ENCODE results near the gene CNNM2. TPM values are rescaled to one million over a fixed set of nuclear protein-coding genes. Genes with fewer than 3 reads are reported as not detected.

The CNNM2 gene
- total RNA-seq (2014; rRNA removed; shearing (Covaris generic)) = 6.5 and 7.6 TPM in 2 replicates
- polyA plus RNA-seq (2015; cell fraction: cytosol; rRNA removed) = 13.0 and 13.6 TPM in 2 replicates
- polyA plus RNA-seq (2015; cell fraction: nucleus; rRNA removed) = 3.3 and 6.1 TPM in 2 replicates

DNA sequence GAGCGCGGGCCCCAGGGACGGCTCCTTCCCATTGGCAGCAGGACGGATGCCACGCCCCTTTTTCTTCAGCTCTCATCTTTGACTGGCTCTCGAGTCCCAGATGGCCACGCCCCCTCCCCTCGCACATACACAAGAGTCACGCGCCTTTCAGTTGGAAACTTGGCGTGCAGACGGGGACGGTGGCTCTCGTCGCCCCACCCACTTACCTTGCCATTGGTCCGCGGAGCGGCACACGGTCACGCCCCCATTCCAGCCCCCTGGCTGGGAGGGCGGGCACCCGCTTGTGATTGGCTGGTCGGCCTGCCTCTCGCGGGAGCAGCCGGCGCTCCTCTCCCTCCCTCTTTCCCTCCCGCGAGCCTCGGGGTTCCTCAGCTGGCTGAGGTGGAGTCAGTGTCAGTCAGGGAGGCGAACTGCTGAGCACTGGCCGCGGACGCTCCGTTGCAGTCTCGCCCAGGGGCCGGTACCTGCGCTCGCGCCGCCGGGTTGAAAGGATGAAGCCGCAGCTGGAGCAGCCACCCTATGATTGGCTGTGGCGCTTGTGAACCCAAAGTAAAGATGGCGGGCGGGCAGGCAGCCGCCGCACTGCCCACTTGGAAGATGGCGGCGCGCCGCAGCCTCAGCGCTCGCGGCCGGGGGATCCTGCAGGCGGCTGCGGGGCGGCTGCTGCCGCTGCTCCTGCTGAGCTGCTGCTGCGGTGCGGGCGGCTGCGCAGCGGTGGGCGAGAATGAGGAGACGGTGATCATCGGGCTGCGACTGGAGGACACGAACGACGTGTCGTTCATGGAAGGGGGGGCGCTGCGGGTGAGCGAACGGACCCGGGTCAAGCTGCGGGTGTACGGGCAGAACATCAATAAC lies at the start of gene CNNM2:
Gene CNNM2, plus strand, starts transcription at position 333 of the 855 bp plus-strand sequence. Its CDS starts 187 bp downstream, at position 520.
- DNase-seq (ENCODE audit: low read depth, low spot score) = peak; percentile 99
- in situ Hi-C loops (cut with HindIII; ENCODE audit: low pct_unique_long_range_greater_than_20kb, low sequenced_read_pairs) = no loop called here

DNA sequence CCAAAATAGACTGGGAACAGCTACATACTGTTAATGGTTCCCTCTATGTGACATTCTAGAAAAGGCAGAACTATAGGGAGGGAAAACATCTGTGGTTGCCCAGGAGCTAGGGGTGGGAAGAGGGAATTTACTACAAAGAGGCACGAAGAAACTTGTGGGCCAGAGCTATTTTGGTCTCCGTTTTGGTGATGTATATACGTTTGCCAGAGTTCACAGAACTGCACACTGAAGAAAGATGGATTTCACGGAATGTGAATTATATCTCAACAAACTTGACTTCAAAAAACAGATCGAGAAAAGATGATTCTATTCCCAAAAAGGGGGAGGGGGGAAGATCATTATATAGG lies 49.2 kb upstream of the CNNM2 start:
- no peak for DNase-seq (ENCODE audit: low read depth, low spot score)
- in situ Hi-C loops (cut with HindIII; ENCODE audit: low pct_unique_long_range_greater_than_20kb, low sequenced_read_pairs) = no loop called here

DNA sequence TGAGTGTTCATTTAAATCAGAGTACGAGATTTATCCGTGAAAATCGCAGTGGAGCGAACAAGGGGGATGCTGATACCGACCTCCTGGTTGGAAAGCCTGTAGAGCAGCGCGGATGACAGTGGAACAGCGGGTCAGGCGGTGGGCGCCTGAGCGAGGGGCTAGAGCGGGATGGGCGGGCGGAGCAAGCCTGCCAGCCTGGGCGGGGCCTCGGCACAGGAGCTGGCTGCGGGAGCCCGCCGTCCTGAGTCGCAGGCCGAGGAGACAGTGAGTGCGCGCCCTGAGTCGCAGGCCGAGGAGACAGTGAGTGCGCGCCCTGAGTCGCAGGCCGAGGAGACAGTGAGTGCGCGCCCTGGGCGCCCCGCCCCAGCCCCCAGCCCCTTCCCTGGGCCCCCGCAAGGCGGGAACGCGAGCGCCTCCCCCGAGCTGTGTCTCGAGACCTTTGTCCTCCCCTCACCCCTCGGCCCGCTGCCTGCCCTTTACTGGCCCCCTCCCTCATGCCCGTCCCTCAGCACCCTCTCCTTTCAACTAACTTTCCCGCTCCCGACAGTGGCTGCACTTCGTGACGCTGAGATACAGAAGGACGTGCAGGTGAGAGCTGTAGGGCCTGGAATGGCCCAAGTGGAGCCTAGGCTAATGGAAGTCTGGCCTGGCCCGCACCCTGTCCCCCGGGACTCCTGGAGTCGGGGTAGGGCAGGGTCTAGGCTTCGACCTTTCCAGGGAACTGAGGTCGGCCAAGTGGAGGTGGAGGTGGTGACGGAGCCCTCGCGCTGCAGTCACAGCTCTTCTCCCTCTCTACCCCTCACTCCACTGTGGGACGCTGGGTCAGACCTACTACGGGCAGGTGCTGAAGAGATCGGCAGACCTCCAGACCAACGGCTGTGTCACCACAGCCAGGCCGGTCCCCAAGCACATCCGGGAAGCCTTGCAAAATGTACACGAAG lies 48.6 kb upstream of the CNNM2 start, which contains the start of gene AS3MT:
Gene AS3MT, plus strand, starts transcription at position 213 of the 941 bp plus-strand sequence. Its CDS starts 123 bp downstream, at position 336.
- in situ Hi-C loops (cut with HindIII; ENCODE audit: low pct_unique_long_range_greater_than_20kb, low sequenced_read_pairs) = no loop called here
- DNase-seq (ENCODE audit: low read depth, low spot score) = no peak

DNA sequence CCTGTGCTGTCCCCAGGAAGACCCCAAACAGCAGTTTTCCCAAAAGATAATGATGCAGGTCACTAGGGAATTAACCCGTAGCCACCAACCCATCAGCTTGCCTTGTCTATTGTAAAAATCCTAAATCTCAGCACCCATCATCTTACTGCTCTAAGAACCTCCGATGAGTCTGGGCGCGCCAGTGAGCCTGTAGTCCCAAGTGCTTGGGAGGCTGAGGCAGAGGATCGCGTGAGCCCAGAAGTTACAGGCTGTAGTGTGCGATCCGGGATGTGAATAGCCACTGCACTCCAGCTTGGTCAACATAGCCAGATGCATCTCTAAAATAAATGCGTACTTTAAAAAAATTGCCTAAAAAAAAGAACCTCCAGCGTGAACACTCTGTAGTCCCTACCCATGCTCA lies 47.9 kb upstream of the CNNM2 start:
- DNase-seq (ENCODE audit: low read depth, low spot score) = no peak
- in situ Hi-C loops (cut with HindIII; ENCODE audit: low pct_unique_long_range_greater_than_20kb, low sequenced_read_pairs) = no loop called here

DNA sequence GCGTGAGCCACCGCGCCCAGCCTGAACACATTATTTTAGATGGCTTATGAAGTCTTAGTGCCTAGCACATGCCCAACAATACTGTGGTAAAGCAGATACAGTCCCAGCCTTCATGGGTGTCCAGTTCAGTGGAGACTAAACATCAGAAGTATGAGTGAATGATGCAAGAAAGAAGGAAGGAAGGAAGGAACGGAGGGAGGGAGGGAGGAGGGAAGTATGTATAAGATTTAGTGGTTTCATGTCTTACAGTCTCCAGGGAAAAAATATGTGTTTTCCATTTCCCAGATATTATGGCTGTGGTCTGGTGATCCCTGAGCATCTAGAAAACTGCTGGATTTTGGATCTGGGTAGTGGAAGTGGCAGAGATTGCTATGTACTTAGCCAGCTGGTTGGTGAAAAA lies 45.9 kb upstream of the CNNM2 start:
- in situ Hi-C loops (cut with HindIII; ENCODE audit: low pct_unique_long_range_greater_than_20kb, low sequenced_read_pairs) = no loop called here
- DNase-seq (ENCODE audit: low read depth, low spot score) = no peak

DNA sequence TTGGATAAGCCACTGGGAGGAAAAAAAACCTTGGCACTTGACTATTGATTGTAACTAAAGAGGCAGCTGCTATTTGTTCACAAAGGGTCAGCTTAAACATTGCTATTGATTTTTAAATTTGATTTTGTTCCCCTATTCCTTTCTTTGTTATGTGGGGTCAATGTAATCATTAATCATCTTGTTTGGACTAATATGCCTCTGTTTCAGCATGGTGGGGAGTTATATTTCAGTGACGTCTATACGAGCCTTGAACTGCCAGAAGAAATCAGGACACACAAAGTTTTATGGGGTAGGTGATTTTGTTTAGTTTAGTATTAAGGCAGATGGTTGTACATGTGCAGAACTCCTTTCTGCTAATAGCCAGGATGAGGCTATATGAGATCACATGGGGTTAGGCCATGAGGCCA lies 41.3 kb upstream of the CNNM2 start:
- in situ Hi-C loops (cut with HindIII; ENCODE audit: low pct_unique_long_range_greater_than_20kb, low sequenced_read_pairs) = no loop called here
- no peak for DNase-seq (ENCODE audit: low read depth, low spot score)

DNA sequence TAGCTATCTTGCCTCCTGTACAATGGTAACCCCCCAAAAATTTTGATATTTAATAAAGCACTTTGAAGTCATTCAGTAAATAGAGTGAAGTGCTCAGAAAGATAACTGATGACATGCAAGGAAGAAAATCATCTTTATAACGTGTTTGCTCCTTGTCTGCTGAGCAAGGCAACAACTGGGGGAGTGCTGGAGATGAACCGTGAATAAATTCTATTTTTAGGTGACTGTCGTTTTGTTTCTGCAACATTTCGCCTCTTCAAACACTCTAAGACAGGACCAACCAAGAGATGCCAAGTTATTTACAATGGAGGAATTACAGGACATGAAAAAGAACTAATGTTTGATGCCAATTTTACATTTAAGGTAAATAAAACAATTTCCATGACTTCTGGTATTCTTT lies 39.5 kb upstream of the CNNM2 start:
- in situ Hi-C loops (cut with HindIII; ENCODE audit: low pct_unique_long_range_greater_than_20kb, low sequenced_read_pairs) = no loop called here
- DNase-seq (ENCODE audit: low read depth, low spot score) = no peak

DNA sequence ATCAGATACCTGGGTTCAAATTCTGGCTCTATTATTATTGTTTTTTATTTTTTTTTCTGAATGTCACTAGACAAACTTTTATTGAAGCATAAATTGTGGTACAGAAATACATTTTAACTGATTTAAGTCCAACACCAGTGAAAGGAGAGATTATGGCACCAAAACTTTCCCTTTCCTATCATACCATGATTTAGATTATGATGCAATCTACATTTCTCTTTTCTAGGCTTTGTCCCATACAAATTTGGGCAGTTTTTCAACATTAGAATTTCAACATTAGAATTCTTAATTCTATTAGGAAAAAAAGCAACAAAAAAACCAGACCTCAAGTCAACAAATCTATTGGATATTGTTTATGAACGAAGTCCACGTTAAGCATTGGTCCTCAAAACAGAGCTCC lies 37.8 kb upstream of the CNNM2 start:
- in situ Hi-C loops (cut with HindIII; ENCODE audit: low pct_unique_long_range_greater_than_20kb, low sequenced_read_pairs) = no loop called here
- DNase-seq (ENCODE audit: low read depth, low spot score) = no peak

DNA sequence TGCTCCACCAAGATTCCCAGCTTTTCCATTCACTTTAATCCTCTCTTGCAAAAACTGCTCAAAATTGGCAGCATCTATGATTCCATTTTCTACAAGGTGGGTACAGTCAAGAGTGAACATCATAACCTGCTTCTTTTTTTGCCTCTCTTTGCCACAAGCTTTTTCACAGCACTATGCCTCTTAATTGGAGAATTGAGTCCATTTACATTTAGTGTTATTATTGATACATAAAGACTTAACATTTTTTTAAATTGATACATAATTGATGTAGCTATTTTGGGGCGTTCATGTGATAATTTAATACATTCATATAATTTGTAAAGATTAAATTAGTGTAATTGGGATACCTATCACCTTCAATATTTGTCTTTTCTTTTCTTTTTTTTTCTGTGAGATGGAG lies 30.0 kb upstream of the CNNM2 start:
- in situ Hi-C loops (cut with HindIII; ENCODE audit: low pct_unique_long_range_greater_than_20kb, low sequenced_read_pairs) = no loop called here
- DNase-seq (ENCODE audit: low read depth, low spot score) = no peak

DNA sequence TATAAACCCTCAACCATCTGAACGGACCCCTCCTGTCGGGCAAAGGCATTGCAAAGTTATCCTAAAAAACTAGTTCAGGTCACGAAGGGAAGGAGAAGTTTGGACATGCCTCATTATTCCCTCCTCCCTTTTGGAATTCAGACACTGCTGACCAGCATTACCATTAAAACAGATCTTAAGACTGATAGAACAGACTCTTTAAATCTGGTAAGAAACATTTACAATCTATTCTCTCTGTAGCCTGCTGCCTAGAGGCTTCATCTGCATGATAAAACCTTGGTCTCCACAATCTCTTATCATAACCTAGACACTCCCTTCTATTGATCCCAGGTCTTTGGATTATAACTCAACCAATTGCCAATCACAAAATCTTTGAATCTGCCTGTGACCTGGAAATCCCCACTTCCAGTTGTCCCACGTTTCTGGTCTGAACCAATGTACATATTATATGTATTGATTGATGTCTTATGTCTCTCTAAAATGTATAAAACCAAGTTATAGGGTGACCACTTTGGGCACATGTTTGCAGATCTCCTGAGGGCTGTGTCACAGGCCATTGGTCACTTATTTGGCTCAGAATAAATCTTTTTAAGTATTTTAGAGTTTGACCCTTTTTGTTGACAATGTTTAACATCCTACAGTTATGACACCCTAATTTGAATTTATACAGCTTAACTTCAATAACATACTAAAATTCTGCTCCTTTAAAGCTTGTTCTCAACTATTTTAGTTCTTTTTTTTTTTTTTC lies 23.5 kb upstream of the CNNM2 start:
- no peak for DNase-seq (ENCODE audit: low read depth, low spot score)
- in situ Hi-C loops (cut with HindIII; ENCODE audit: low pct_unique_long_range_greater_than_20kb, low sequenced_read_pairs) = no loop called here

DNA sequence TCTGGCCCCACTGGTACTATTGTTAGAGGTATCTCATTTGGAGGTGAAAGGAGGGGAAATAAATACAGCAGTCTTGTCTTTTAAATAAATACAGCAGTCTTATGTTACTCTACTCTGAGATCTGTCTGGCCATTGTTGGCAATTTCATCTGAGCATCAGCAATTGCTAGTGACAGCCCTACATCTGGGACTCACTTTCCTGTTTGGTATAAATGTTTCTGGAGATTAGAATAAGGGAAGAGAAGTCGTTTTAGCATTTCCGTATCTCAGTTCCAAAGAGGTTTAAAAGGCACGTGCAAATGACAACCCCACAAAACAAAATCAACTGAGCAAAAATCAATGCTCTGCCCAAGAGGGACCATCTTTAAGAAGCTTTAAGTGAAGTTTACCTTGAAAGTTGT lies 18.1 kb upstream of the CNNM2 start:
- DNase-seq (ENCODE audit: low read depth, low spot score) = no peak
- in situ Hi-C loops (cut with HindIII; ENCODE audit: low pct_unique_long_range_greater_than_20kb, low sequenced_read_pairs) = no loop called here

DNA sequence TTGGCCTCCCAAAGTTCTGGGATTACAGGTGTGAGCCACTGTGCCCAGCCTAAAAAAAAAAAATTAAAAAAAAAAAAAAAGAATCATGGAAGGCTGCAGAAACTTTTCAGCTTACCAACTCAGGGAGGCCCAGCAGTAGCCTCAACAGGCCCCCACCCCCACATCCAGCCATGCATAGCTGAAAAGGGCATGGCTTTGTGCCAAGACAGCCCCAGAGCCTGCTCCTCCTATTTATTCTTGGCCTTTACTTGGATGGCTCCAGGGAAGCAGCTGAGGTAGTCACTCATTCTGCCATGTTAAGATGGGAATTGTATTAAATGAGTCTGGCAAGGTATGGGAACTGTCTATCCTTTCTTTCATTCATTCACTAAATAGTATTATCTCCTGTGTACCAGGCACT lies 13.7 kb upstream of the CNNM2 start:
- in situ Hi-C loops (cut with HindIII; ENCODE audit: low pct_unique_long_range_greater_than_20kb, low sequenced_read_pairs) = no loop called here

DNA sequence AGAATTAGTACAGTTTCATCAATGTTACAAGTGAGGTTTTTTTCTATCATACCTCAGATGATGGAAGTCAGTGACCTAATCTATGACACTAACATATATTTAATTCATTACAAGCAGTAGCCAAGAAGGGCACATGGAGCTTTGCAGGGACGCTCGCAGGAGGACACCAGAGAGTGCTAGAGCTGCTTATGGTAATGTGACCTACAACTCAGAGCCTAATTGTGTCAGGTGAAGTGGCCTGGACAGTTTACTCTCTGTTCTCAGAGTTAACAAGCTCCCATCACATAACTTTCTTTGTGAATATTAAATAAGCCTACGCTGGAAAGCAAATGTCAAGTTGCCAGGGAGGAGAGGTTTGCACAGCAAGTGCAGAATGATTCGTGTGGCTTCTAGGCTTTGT lies 11.6 kb upstream of the CNNM2 start:
- peak; percentile 62 for DNase-seq (ENCODE audit: low read depth, low spot score)
- in situ Hi-C loops (cut with HindIII; ENCODE audit: low pct_unique_long_range_greater_than_20kb, low sequenced_read_pairs) = no loop called here

More for the DNA sequence above, 13.7 kb upstream of the CNNM2 start:
- DNase-seq (ENCODE audit: low read depth, low spot score) = peak; percentile 11

DNA sequence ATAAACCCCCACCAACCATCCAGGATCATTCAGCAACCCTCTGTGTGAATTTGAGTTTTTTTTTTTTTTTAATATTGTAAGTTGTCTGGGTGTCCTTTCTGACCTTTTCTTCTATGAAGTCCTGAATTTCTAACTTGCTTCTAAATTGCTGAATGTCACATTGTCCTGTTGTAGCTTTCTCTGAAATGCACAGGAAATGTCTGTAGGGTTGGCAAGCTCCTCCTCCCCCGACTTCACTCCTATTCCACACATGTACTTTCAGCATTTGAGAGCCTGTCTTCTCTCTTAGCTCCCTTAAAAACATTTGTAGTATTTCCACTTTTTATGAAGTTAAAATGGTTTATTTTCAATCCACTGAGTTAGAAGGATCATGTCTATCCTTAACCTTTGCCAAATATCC lies 3.3 kb upstream of the CNNM2 start:
- in situ Hi-C loops (cut with HindIII; ENCODE audit: low pct_unique_long_range_greater_than_20kb, low sequenced_read_pairs) = no loop called here
- DNase-seq (ENCODE audit: low read depth, low spot score) = peak; percentile 8

DNA sequence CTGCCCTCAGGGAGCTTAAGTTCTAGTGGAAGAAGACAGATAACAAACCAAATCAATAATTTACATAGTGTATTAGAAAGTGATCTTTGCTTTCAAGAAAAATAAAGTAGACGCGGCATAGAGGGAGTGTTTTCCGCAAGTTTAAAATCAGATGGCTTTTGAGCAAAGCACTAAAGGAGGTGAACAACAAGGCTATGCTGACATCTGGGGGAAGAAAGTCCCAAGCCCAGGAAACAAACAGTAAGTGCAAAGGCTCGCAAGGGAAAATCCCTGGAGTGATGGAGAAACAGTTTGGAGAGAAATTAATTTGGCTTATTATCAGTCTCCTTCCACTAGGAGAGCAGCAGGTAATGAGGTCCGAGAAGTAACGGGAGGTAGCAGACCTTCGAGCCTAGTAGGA lies 1.9 kb upstream of the CNNM2 start:
- in situ Hi-C loops (cut with HindIII; ENCODE audit: low pct_unique_long_range_greater_than_20kb, low sequenced_read_pairs) = no loop called here
- no peak for DNase-seq (ENCODE audit: low read depth, low spot score)

DNA sequence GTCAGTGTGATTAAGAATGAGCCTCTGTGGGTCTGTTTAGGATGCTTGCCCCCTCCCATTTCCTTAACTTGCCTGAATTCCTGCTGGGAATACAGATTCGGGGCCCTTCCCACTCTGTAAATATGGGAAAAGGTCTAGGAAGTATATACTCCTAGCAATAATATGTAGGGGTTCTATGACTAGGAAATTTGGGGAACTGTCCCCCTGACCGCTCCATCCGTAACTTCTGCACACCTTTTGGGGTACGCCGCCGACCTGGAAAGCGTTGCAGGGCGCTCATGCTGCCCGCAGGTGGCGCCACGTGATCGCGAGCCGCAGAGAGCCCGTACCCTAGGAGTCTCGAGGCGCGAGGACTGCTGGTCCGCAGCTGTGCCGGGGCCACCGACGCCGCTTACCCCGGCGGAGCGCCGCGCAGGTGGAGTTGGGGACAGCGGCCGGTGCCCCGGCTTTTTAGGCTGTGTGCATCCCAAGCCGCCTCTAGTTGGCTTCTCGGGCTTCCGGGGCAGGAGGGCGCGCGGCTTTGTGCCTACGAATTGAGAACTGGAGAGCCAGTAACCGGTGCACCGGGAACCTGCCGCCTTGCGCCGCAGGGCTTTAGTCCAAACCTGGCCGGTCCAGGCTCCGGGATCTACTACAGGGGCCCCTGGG lies 656 bp upstream of the CNNM2 start:
- DNase-seq (ENCODE audit: low read depth, low spot score) = peak; percentile 53
- in situ Hi-C loops (cut with HindIII; ENCODE audit: low pct_unique_long_range_greater_than_20kb, low sequenced_read_pairs) = no loop called here

DNA sequence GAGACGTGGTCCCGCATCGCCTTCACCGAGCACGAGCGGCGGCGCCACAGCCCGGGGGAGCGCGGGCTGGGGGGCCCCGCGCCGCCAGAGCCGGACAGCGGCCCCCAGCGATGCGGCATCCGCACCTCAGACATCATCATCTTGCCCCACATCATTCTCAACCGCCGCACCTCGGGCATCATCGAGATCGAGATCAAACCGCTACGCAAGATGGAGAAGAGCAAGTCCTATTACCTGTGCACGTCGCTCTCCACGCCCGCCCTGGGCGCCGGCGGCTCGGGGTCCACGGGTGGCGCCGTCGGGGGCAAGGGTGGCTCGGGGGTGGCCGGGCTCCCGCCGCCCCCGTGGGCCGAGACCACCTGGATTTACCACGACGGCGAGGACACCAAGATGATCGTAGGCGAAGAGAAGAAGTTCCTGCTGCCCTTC lies 737 bp downstream of the CNNM2 start:
- DNase-seq (ENCODE audit: low read depth, low spot score) = peak; percentile 10
- in situ Hi-C loops (cut with HindIII; ENCODE audit: low pct_unique_long_range_greater_than_20kb, low sequenced_read_pairs) = no loop called here

Measured in SK-MEL-5 (cell line).